Measurements from ENCODE around the gene MEGF8.
A peak's percentile ranks its signal among the peaks of the same experiment; 100 is the strongest.

Gene MEGF8

DNA sequence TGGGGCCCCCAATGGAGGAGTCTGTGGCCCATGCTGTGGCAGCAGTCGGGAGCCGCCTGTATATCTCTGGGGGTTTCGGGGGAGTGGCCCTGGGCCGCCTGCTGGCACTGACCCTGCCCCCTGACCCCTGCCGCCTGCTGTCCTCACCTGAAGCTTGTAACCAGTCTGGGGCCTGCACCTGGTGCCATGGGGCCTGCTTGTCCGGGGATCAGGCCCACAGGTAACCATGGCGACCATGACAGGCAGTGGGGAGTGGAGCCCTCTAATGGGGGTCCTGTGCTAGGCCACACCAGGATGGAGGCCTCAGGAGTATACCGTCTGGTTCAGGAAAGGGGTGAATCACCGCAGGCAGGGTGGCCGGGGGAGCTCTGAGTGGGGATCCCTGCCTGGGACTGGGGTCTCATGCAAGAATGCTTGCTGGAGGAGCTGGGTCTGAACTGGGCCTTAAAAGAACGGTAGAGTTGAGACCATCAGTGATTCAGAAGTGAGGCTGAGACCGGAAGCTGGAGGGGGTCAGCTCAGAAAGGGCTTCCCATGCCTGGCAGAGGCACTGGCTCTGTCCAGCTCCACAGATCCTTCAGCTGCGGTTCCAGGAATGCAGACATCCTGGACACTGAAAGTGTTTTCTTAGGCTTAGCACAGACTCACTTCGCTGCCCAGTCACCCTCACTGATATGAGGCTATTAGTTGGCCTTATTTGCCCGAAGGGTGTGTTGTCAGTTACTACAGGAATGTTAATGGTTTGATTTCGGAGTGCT lies 35.5 kb downstream of the MEGF8 start:
- DNase-seq, result no peak

DNA sequence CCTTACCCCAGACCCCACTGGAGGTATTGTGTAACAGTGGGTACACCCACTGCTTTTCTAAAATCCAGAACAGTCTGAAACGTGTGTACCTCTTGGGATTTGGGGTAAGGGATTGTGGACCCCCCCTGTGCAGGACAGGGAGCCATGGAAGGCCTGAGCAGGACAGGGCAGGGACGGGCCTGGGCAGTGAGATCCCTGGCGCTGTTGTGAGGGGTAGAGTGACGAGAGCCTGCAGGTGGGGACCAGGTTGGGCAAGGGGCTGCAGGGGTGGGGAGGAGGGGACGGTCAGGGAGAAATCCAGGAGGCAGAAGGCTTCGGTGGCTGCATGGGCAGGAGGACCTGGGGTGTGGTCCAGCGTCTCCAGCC lies 36.1 kb downstream of the MEGF8 start:
- DNase-seq, result no peak

DNA sequence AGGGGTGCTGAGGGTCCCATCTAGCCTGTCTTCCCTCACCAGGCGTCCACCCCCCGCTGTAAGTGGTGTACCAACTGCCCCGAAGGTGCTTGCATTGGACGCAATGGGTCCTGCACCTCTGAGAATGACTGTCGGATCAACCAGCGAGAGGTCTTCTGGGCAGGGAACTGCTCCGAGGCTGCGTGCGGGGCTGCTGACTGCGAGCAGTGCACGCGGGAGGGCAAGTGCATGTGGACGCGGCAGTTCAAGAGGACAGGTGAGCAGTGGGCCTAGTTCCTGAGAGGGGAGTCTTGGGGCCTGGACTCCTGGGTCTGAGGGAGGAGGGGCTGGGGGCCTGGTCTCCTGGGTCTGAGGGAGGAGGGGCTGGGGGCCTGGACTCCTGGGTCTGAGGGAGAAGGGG lies 36.9 kb downstream of the MEGF8 start:
- no peak for DNase-seq

DNA sequence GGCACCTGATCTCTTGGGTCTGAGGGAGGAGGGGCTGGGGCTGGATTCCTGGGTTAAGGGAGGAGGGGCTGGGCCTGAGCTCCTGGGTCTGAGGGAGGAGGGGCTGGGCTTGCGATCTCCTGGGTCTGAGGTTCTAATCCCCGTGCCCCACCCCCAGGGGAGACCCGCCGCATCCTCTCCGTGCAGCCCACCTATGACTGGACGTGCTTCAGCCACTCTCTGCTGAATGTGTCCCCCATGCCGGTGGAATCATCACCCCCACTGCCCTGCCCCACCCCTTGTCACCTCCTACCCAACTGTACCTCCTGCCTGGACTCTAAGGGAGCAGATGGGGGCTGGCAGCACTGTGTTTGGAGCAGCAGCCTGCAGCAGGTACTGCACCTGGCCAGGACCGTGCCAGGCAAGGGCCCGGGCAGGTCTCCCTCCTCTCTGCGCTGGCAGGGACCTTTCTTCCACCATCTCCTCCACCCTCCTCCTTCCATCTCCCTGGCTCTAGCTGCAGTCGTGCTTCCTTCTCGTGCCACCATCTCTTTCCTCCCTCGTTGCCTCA lies 37.5 kb downstream of the MEGF8 start:
- DNase-seq, result no peak

DNA sequence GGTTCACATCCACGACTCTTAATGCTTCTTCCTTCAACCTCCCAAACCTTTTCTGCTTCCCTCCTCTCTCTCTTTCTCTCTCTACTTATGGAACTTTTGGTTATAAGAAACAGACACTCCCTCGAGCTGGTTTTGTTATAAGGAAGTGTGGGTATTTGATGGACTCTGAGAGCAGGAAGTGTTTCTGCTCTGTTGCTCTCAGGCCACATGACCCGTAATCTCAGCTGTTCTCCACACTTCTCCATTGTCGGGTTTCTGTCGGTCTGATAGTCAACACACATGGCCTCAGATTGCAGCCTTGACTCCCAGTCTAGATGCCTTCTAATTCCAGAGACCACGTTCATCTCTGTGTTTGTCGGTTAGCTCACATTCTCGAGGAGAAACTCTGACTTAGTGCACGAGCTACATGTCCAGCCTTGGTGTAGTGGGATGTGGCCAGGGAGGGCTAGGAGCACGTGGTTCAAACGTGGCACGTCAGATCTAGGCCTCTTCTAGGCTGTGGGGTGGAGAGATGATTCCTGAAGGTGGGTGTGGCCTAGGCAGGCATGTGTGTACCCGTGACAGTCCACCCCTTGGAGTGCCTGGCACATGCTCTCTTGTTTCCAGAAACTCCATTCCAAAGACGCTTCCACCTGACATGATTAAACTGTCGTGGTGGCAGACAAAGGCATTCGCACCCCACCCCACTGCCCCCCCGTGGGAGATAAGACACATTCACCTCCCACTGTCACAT lies 38.3 kb downstream of the MEGF8 start:
- DNase-seq, result no peak

DNA sequence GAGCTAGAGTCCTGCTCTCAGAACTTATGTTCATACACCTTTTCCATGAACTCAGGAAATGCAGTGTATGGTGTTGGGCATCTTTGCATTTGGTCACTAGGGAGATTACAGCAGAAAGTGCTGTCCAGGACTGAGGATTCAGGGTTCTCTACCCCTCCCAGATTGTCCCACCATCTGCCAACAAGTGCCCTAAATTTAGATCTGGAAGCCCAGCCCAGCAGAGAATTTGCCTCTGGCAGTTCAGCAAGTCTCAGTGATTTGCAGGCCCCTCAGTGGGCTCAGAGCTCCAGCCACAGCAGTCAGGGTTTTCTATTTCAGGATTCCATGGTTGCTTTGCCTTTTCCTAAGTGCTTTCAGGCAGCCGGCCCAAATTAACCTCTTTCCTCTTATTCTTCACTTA lies 41.2 kb downstream of the MEGF8 start:
- DNase-seq, result no peak

DNA sequence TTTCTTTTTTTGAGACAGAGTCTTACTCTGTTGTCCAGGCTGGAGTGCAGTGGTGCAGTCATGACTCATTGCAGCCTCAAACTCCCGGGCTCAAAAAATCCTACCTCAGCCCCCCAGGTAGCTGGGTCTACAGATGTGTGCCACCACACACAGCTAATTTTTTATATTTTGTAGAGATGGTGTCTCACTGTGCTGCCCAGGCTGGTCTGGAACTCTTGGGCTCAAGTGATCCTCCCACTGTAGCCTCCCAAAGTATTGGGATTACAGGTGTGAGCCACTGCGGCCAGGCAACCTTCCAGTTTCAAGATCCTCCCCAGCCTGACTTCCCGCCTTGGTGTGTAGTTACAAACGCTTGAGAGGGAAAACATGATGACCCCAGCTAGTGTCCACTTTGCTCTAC lies 42.5 kb downstream of the MEGF8 start:
- no peak for DNase-seq

DNA sequence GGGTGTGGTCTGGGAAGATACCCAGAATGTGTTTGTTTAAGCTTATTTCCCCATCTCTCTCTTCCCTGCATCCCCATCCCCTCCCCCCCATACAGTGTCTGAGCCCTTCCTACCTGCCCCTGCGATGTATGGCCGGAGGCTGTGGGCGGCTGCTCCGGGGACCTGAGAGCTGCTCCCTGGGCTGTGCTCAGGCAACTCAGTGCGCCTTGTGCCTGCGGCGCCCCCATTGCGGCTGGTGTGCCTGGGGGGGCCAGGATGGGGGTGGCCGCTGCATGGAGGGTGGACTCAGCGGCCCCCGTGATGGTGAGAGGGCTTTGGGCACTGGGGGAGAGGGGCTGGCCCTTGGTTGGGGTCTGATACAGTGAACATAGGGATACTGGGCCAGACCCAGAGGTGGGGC lies 42.9 kb downstream of the MEGF8 start:
- no peak for DNase-seq

DNA sequence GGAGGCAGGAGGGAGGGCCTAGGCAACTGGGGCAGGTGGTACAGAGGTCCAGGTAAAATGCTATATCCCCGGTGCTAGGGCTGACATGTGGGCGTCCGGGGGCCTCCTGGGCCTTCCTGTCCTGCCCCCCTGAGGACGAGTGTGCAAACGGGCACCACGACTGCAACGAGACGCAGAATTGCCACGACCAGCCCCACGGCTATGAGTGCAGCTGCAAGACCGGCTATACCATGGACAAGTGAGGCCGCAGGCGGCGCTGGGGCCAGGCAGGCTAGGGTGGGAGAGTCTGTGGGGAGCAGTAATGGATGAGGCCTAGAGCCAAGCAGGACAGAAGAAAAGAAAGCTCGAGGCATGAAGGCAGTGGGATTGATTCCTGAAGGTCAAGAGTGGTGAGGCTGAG lies 43.3 kb downstream of the MEGF8 start:
- no peak for DNase-seq

DNA sequence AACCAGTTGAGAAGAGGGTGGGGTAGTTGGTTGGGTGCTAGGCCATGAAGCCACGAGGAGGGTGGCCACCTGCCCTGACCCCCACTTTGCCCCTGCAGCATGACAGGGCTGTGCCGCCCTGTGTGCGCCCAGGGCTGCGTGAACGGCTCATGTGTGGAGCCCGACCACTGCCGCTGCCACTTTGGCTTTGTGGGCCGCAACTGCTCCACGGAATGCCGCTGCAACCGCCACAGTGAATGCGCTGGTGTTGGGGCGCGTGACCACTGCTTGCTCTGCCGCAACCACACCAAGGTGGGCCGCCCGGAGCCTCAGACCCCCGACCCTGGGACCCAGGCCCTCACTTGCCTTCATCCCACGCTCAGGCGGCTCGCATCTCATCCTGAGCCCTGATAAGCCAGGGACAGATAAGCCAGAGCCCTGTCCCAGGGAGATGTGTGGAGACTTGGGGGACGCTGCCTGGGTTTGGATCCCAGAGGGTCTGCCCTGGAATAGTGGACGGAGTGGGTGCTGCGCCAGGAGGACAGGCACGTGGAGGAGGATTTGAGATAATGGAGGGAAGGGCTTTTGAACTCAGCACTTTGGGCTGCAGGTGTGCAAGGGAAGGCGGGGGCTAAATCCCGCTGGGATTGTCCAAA lies 44.1 kb downstream of the MEGF8 start:
- no peak for DNase-seq

DNA sequence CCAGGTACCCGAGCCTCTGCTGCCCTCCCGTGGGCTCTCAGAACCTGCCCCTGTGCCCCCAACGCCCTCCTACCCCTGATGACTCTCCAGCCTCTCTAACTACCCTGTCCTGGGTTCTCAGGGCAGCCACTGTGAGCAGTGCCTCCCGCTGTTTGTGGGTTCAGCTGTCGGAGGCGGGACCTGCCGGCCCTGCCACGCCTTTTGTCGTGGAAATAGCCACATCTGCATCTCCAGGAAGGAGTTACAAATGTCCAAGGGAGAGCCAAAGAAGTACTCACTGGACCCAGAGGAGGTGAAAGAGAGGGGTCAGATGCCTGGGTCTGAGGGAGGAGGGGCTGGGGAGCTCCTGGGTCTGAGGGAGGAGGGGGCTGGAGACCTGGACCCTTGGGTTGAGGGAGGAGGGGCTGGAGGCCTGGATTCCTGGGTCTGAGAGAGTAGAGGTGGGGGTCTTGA lies 44.7 kb downstream of the MEGF8 start:
- no peak for DNase-seq

DNA sequence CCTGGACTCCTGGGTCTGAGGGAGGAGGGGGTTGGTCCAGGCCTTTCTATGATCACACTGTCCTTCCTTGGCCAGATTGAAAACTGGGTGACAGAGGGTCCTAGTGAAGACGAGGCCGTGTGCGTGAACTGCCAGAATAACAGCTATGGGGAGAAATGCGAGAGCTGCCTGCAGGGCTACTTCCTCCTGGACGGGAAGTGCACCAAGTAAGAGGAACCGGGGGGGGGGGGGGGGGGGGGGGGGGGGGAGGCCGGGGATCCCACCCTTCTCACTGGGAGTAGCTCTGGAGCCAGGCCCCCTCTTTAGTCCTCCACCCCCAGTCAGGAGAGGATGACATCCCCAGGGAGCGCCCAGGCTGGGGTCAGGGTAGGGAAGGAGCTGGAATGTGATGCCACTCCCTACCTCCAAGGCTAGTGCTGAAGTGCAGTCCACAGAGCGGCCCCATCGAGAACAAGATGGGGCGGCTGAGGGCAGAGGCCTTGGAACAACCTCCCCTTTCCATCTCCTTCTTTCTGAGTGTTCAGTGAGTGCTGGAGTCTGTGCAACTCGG lies 45.3 kb downstream of the MEGF8 start:
- DNase-seq, result no peak

DNA sequence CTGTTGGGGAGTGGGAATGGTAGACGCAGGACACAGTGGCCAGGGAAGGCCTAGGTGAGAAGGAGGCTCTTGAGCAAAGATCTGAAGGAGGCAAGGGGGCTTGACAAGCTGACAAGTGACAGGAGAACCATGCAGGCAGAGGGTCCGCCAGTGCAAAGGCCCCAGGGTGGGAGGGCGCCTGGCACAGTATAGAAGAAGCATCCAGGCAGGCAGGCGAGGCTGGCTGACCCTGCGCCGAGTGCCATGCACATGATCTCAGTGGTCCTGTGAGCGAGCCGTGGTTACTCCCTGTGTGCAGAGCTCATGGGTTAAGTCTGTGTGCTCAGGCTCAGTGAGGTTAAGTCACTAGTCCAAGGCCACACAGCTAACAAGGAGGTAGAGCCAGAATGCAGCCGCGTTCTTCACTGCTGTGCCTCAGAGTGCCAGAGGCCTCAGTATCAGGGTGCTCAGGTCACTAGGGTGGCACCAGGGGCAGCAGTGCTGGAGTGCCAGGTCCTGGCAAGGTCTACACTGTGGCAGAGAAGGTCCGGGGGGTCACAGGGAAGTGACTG lies 49.5 kb downstream of the MEGF8 start:
- DNase-seq, result no peak

DNA sequence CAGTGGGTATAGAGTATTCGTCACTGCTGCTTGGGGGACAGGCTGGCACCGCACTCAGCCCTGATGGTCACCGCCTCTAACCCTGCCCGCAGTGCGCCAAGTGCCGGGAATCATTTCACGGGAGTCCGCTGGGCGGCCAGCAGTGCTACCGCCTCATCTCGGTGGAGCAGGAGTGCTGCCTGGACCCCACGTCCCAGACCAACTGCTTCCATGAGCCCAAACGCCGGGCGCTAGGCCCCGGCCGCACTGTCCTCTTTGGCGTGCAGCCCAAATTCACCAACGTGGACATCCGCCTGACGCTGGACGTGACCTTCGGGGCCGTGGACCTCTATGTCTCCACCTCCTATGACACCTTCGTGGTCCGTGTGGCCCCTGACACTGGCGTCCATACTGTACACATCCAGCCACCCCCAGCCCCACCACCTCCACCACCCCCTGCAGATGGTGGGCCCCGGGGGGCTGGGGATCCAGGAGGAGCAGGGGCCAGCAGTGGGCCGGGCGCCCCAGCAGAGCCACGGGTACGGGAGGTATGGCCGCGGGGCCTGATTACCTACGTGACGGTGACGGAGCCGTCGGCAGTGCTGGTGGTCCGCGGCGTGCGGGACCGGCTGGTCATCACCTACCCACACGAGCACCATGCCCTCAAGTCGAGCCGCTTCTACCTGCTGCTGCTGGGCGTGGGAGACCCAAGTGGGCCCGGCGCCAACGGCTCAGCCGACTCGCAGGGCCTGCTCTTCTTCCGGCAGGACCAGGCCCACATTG lies 50.2 kb downstream of the MEGF8 start:
- DNase-seq, result no peak

DNA sequence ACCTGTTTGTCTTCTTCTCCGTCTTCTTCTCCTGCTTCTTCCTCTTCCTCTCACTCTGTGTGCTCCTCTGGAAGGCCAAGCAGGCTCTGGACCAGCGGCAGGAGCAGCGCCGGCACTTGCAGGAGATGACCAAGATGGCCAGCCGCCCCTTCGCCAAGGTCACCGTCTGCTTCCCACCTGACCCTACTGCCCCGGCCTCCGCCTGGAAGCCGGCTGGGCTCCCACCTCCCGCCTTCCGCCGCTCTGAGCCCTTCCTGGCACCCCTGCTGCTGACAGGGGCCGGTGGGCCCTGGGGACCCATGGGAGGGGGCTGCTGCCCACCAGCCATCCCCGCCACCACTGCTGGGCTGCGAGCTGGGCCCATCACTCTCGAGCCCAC lies 50.7 kb downstream of the MEGF8 start:
- DNase-seq, result no peak

DNA sequence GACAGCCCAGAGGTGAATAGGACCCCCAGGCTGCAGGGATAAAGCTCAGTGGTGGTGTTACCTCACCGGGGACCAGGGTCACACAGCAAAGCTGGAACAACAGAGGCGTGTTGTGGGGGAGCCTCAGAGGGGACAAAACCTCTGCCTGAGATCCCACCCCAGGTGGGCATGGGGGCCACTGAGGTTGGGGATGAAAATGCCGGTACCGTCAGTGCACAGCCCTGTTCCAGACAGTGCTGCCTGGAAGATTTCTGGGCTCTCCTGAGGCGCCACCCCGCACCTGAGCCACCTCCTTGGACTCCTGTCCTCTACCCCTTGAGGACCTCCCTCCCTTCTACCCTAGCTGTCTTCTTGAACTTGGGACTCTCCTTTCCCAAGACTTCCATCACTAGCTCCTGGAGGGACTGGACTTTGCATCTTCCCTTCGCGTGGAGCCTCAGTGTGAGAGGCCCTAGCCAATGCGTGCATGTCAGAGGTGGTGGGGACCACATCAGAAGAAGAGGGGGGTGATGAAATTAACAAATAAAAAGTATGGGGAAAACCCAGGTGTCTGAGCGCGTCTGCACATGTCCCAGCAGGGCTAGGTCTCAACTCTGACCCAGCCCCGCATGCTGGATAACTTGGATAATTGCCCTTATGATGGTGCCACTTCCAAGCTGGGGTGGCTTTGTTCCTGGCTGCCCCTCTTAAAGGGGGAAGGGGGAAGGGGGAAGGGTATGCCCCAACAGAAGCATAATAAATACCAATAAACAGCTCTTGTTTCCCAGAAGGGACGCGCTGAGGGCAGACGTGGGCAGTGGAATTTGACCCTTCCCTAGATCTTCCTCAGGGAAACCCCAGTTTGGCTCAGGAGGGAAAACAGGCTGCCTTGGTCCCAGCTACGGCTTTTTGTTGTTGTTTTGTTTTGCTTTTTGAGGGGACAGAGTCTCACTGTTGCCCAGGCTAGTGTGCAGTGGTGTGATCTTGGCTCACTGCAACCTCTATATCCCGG lies 53.1 kb downstream of the MEGF8 start:
- no peak for DNase-seq

DNA sequence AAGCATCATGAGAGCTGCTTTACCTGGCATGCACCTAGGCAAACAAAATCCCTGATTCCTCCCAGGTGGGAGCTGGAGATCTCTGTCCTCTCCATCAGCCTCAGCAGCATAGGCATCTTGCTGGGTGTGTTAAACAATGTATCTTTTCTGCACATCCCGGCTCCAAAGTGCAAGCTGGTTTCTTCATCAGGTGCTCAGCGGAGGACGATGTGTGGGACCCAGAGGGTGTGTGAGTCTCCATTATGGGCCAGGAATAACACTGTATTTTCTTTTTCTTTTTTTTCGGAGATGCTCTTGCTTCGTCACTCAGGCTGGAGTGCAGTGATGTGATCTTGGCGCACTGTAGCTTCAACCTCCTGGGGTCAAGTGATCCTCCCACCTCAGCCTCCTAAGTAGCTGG lies 54.7 kb downstream of the MEGF8 start:
- DNase-seq, result no peak

DNA sequence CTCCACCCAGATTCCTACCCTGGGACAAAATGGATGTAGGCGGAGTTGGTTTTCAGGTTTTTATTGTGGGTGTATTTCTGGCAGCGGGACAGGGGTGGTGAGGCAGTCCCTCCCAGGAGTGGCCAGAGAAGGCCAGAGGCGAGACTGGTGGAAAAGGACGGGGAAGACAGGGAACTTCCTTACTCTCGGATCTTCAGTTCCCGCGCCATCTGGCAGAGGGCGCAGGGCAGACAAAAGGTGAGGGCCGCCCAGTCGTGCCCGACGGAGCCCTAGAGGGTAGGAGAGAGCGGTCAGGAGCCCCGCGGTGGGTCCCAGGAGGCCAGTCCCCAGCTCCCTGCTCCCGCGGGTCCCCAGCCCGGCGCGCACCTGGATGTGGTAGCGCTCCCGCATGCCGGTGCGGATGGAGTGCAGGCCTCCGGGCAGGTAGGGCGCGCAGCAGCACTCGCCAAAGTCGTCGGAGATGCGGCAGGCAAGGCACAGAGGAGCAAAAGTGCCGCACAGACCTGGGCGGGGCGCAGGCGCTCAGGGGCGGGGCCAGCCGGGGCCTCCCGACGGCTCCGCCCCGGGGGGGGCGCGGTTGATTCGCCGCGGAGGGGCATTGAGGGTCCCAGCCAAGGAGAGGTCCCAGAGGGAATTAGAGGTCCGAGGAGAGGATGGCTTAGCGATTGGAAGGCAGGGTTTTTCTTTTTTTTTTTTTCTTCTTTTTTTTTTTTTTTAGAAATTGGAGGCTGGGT lies 61.7 kb downstream of the MEGF8 start:
- DNase-seq, result peak; percentile 63

DNA sequence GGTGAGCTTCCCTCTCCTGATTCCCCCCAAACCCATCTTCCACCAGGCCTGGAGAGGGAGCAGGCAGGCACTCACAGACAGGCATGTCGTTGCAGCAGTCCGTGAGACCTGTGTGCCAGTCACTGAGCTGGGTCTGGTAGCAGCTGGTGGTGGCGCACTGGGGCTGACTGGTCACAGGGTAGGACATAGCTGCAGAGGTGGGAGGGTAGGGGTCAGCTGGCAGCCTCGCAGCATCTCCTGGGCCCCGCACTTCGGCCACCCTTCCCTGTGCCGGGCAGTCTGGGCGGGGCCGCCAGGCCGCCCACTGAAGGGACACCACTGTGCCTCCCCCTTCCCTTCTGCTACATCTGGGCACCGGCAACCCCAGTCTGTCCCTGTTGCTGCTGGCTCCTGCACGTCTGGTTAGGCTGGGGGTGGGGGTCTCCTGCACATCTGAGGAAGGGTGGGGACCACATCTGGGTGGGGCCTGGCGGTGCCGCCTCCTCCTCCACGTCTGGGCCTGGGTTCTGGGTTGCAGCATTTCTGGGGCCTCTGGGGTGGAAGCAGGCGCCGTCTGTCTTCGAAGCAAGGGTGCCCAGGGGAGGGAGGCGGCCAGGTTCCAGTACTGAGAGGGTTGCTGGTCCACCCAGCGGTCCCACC lies 63.5 kb downstream of the MEGF8 start:
- no peak for DNase-seq

DNA sequence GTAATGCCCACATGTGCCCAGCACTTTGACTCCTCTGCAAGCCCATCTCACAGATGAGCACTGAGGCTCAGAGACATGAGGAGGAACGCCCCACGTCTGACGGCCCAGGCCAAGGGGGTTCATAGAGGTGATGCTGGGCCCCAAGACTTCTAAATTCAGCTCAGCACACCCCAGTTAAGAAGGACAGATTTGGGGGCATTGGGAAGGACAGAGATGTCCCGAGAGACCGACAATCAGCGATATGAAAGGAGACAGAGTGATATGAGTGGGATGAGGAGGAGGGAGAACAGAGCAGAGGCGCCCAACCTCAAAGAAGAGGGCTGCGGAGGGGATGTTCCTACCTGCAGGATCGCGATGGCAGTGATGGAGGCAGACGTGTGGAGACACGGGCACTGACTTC lies 64.5 kb downstream of the MEGF8 start, which contains the start of gene CNFN:
CNFN (minus strand) TSS at position 399 of the 400 bp plus-strand sequence. CDS start 1,260 bp downstream, outside the sequence.
- no peak for DNase-seq

All from right hindlimb (tissue), 1 donor.